Fibroblast of skin of abdomen (primary cell): ENCODE measurements around the gene KIFC1.

Experiments
- DNase-seq: peaks from one replicate; pipeline ENCODE4 v3.0.0-alpha.2; 2013

Gene KIFC1

GRCh38 chr6:33425668-33426577, 34.3 kb downstream of the KIFC1 start:
- DNase-seq, result peak; percentile 84

- DNase-seq, result no peak
Measured at GRCh38 chr6:33426590-33427511, 35.2 kb downstream of the KIFC1 start.

GRCh38 chr6:33427585-33428223, 36.1 kb downstream of the KIFC1 start:
- no peak for DNase-seq

GRCh38 chr6:33428224-33428965, 36.8 kb downstream of the KIFC1 start:
- no peak for DNase-seq

GRCh38 chr6:33428966-33429749, 37.5 kb downstream of the KIFC1 start:
- no peak for DNase-seq

GRCh38 chr6:33429750-33430052, 38.1 kb downstream of the KIFC1 start:
- DNase-seq, result no peak

GRCh38 chr6:33430334-33430733, 38.7 kb downstream of the KIFC1 start:
- DNase-seq, result no peak

GRCh38 chr6:33430991-33431879, 39.6 kb downstream of the KIFC1 start:
- peak; percentile 55 for DNase-seq

- DNase-seq, result no peak
Measured at GRCh38 chr6:33431880-33432541, 40.4 kb downstream of the KIFC1 start.

- no peak for DNase-seq
Measured at GRCh38 chr6:33432546-33432945, 40.9 kb downstream of the KIFC1 start.

- DNase-seq, result no peak
Measured at GRCh38 chr6:33433001-33433543, 41.4 kb downstream of the KIFC1 start.

GRCh38 chr6:33433544-33434191, 42.0 kb downstream of the KIFC1 start:
- no peak for DNase-seq

- no peak for DNase-seq
Measured at GRCh38 chr6:33434961-33435360, 43.3 kb downstream of the KIFC1 start.

GRCh38 chr6:33437666-33438065, 46.0 kb downstream of the KIFC1 start:
- DNase-seq, result no peak

- DNase-seq, result no peak
Measured at GRCh38 chr6:33438978-33439594, 47.5 kb downstream of the KIFC1 start.

GRCh38 chr6:33439956-33440648, 48.5 kb downstream of the KIFC1 start:
- no peak for DNase-seq

- no peak for DNase-seq
Measured at GRCh38 chr6:33440649-33441309, 49.2 kb downstream of the KIFC1 start.
